Measurements from ENCODE around the gene DRC3.

Gene DRC3

GRCh38 chr17:18041776-18042175, 69.1 kb downstream of the DRC3 start:
- Histone ChIP-seq H3K9ac (ENCODE audit: low read depth, low read length, poor library complexity, severe bottlenecking) (peak overlapping the region; percentile 87), H3K27me3 (ENCODE audit: insufficient read depth, low read length, poor library complexity, severe bottlenecking) (no peaks in the 10 kb centered on the region), H3K4me2 (ENCODE audit: low read depth, low read length, poor library complexity, severe bottlenecking) (peak overlapping the region; percentile 99), H3K79me2 (ENCODE audit: insufficient read depth, low read length) (peaks cover 52% of the 10 kb centered on the region), H3K4me1 (ENCODE audit: insufficient read depth, low read length, poor library complexity, severe bottlenecking) (peaks cover 45% of the 10 kb centered on the region), H3K9me3 (ENCODE audit: insufficient read depth, low read depth, low read length) (no peaks in the 10 kb centered on the region), H3K36me3 (ENCODE audit: insufficient read depth, low read length) (no peaks in the 10 kb centered on the region; the same call in 1 of the 2 replicates), H3F3A (ENCODE audit: low read depth) (no peaks in the 10 kb centered on the region), H2AFZ (ENCODE audit: low read length) (no peak overlapping the region), H3K4me3 (ENCODE audit: low read length, poor library complexity, severe bottlenecking) (peak overlapping the region; percentile 97), H4K20me1 (ENCODE audit: insufficient read depth, low read length, poor library complexity, severe bottlenecking) (peaks cover 28% of the 10 kb centered on the region), H3K9me2 (replicated peaks; ENCODE audit: low read depth, low read length) (no peaks in the 10 kb centered on the region)
- no peak for TF ChIP-seq EZH2phosphoT487 (IDR thresholded peaks at IDR 0.05; ENCODE audit: borderline replicate concordance)

- Histone ChIP-seq H4K20me1 (ENCODE audit: insufficient read depth, low read length, poor library complexity, severe bottlenecking) (peaks cover 28% of the 10 kb centered on the region), H3K4me2 (ENCODE audit: low read depth, low read length, poor library complexity, severe bottlenecking) (peak overlapping the region; percentile 99), H2AFZ (ENCODE audit: low read length) (no peak overlapping the region), H3K9me3 (ENCODE audit: insufficient read depth, low read depth, low read length) (no peaks in the 10 kb centered on the region), H3K79me2 (ENCODE audit: insufficient read depth, low read length) (peaks cover 42% of the 10 kb centered on the region), H3F3A (ENCODE audit: low read depth) (no peaks in the 10 kb centered on the region), H3K9ac (ENCODE audit: low read depth, low read length, poor library complexity, severe bottlenecking) (peak overlapping the region; percentile 1), H3K9me2 (replicated peaks; ENCODE audit: low read depth, low read length) (no peaks in the 10 kb centered on the region), H3K27me3 (ENCODE audit: insufficient read depth, low read length, poor library complexity, severe bottlenecking) (no peaks in the 10 kb centered on the region), H3K4me1 (ENCODE audit: insufficient read depth, low read length, poor library complexity, severe bottlenecking) (peaks cover 38% of the 10 kb centered on the region), H3K4me3 (ENCODE audit: low read length, poor library complexity, severe bottlenecking) (peak overlapping the region; percentile 97), H3K36me3 (ENCODE audit: insufficient read depth, low read length) (no peaks in the 10 kb centered on the region; the same call in 1 of the 2 replicates)
- TF ChIP-seq, protein P1, sequence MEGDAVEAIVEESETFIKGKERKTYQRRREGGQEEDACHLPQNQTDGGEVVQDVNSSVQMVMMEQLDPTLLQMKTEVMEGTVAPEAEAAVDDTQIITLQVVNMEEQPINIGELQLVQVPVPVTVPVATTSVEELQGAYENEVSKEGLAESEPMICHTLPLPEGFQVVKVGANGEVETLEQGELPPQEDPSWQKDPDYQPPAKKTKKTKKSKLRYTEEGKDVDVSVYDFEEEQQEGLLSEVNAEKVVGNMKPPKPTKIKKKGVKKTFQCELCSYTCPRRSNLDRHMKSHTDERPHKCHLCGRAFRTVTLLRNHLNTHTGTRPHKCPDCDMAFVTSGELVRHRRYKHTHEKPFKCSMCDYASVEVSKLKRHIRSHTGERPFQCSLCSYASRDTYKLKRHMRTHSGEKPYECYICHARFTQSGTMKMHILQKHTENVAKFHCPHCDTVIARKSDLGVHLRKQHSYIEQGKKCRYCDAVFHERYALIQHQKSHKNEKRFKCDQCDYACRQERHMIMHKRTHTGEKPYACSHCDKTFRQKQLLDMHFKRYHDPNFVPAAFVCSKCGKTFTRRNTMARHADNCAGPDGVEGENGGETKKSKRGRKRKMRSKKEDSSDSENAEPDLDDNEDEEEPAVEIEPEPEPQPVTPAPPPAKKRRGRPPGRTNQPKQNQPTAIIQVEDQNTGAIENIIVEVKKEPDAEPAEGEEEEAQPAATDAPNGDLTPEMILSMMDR (conservative IDR thresholded peaks at IDR 0.05; ENCODE audit: low read length), result no peak
- no peak for TF ChIP-seq EZH2phosphoT487 (IDR thresholded peaks at IDR 0.05; ENCODE audit: borderline replicate concordance)
These were observed 70.3 kb downstream of the DRC3 start for GRCh38 chr17:18042983-18043382.

DNA sequence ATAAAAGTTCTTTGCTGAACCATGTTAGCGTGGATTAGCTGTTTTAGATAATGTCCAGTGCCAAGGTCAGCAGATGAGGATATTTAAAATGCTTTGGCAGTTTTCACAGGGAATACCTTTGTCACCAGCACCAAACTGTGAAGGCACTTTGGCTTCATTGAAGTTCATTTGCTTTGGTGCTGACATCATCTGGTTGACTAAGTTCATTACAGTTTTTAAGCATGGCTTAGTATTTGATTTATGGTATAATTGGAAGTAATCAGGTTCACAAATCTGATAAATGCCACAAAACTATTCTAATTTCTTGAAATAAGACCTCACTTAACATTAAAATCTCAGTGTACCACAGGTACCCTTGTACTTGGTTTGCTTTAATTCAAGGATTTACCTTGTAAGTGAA, 70.8 kb downstream of the DRC3 start:
- Histone ChIP-seq H3K9me3 (ENCODE audit: insufficient read depth, low read depth, low read length) (no peaks in the 10 kb centered on the region), H2AFZ (ENCODE audit: low read length) (no peak overlapping the region), H3K9me2 (replicated peaks; ENCODE audit: low read depth, low read length) (no peaks in the 10 kb centered on the region), H3K4me1 (ENCODE audit: insufficient read depth, low read length, poor library complexity, severe bottlenecking) (peaks cover 34% of the 10 kb centered on the region), H3K9ac (ENCODE audit: low read depth, low read length, poor library complexity, severe bottlenecking) (peak overlapping the region; percentile 1), H3K4me2 (ENCODE audit: low read depth, low read length, poor library complexity, severe bottlenecking) (peak overlapping the region; percentile 99), H3K36me3 (ENCODE audit: insufficient read depth, low read length) (no peaks in the 10 kb centered on the region; the same call in 1 of the 2 replicates), H4K20me1 (ENCODE audit: insufficient read depth, low read length, poor library complexity, severe bottlenecking) (peaks cover 28% of the 10 kb centered on the region), H3K4me3 (ENCODE audit: low read length, poor library complexity, severe bottlenecking) (no peak overlapping the region), H3K27me3 (ENCODE audit: insufficient read depth, low read length, poor library complexity, severe bottlenecking) (no peaks in the 10 kb centered on the region), H3F3A (ENCODE audit: low read depth) (no peaks in the 10 kb centered on the region), H3K79me2 (ENCODE audit: insufficient read depth, low read length) (peaks cover 37% of the 10 kb centered on the region)
- no peak for TF ChIP-seq EZH2phosphoT487 (IDR thresholded peaks at IDR 0.05; ENCODE audit: borderline replicate concordance)
- TF ChIP-seq, protein P1 (conservative IDR thresholded peaks at IDR 0.05; ENCODE audit: low read length), result peak; percentile 53

- no peaks in the 10 kb centered on the region; the same call in 1 of the 2 replicates for H3K36me3 ChIP-seq (ENCODE audit: insufficient read depth, low read length)
- H3K27me3 ChIP-seq (ENCODE audit: insufficient read depth, low read length, poor library complexity, severe bottlenecking), result no peaks in the 10 kb centered on the region
- H3K79me2 ChIP-seq (ENCODE audit: insufficient read depth, low read length), result peaks cover 33% of the 10 kb centered on the region
- no peak overlapping the region for H3K9ac ChIP-seq (ENCODE audit: low read depth, low read length, poor library complexity, severe bottlenecking)
- H3F3A ChIP-seq (ENCODE audit: low read depth), result no peaks in the 10 kb centered on the region
- H3K4me3 ChIP-seq (ENCODE audit: low read length, poor library complexity, severe bottlenecking), result no peak overlapping the region
- peaks cover 34% of the 10 kb centered on the region for H3K4me1 ChIP-seq (ENCODE audit: insufficient read depth, low read length, poor library complexity, severe bottlenecking)
- H3K9me3 ChIP-seq (ENCODE audit: insufficient read depth, low read depth, low read length), result no peaks in the 10 kb centered on the region
- TF ChIP-seq, protein P1 (conservative IDR thresholded peaks at IDR 0.05; ENCODE audit: low read length), result no peak
- TF ChIP-seq EZH2phosphoT487 (IDR thresholded peaks at IDR 0.05; ENCODE audit: borderline replicate concordance), result no peak
- no peak overlapping the region for H2AFZ ChIP-seq (ENCODE audit: low read length)
- peaks cover 28% of the 10 kb centered on the region for H4K20me1 ChIP-seq (ENCODE audit: insufficient read depth, low read length, poor library complexity, severe bottlenecking)
- no peak overlapping the region for H3K4me2 ChIP-seq (ENCODE audit: low read depth, low read length, poor library complexity, severe bottlenecking)
- H3K9me2 ChIP-seq (replicated peaks; ENCODE audit: low read depth, low read length), result no peaks in the 10 kb centered on the region
These were observed 71.9 kb downstream of the DRC3 start for GRCh38 chr17:18044609-18045008.

Data from Loucy (cell line).